Stimulated activated CD4-positive, alpha-beta T cell treated with anti-CD3 and anti-CD28 coated beads, Interleukin-1b, Interleukin-23, amount 100 ng/mL, for 48 hours (primary cell): ENCODE results near the gene PLTP.
"Not testable (repeated sequence)": the region's sequence is repeated elsewhere in the genome, so short reads cannot be mapped to it uniquely, and the experiment has no call there.

Experiments
- DNase-seq: peaks from one replicate; pipeline ENCODE4 v3.0.0-alpha.2; 2020

Gene PLTP

GRCh38 chr20:45896641-45897161, 15.3 kb downstream of the PLTP start:
- no peak for DNase-seq

- DNase-seq, result no peak
Observed at GRCh38 chr20:45894797-45895196, 17.2 kb downstream of the PLTP start.

GRCh38 chr20:45893831-45894230, 18.1 kb downstream of the PLTP start:
- DNase-seq, result no peak

GRCh38 chr20:45892828-45893500, 19.0 kb downstream of the PLTP start:
- DNase-seq, result no peak

- DNase-seq, result no peak
Observed at GRCh38 chr20:45892049-45892825, 19.7 kb downstream of the PLTP start.

GRCh38 chr20:45890985-45891983, 20.7 kb downstream of the PLTP start, which contains the start of the genes CTSA and NEURL2:
Gene CTSA, plus strand, starts transcription at chr20:45891335. Its CDS starts 234 bp downstream, at chr20:45891569.
Gene NEURL2, minus strand, starts transcription at chr20:45891208. Its CDS starts 217 bp downstream, at chr20:45890991.
- DNase-seq, result peak; percentile 86

- peak; percentile 57 for DNase-seq
Observed at GRCh38 chr20:45890077-45890984, 21.6 kb downstream of the PLTP start.

- DNase-seq, result no peak
Observed at GRCh38 chr20:45888681-45889080, 23.3 kb downstream of the PLTP start.

- no peak for DNase-seq
Observed at GRCh38 chr20:45887346-45887715, 24.6 kb downstream of the PLTP start, which contains the start of gene SPATA25. Gene SPATA25, minus strand, starts transcription at chr20:45887622. Its CDS starts 32 bp downstream, at chr20:45887590.

GRCh38 chr20:45886590-45887345, 25.2 kb downstream of the PLTP start:
- DNase-seq, result no peak

GRCh38 chr20:45883100-45883469, 28.9 kb downstream of the PLTP start:
- no peak for DNase-seq

GRCh38 chr20:45882469-45883099, 29.4 kb downstream of the PLTP start:
- no peak for DNase-seq

- peak; percentile 99 for DNase-seq
Observed at GRCh38 chr20:45880988-45881788, 30.8 kb downstream of the PLTP start, which contains the start of gene ZSWIM1. Gene ZSWIM1, plus strand, starts transcription at chr20:45881227. Its CDS starts 1,366 bp downstream, at chr20:45882593.

GRCh38 chr20:45878076-45878761, 33.7 kb downstream of the PLTP start:
- DNase-seq, result no peak

- DNase-seq, result no peak
Observed at GRCh38 chr20:45874576-45874975, 37.4 kb downstream of the PLTP start.

GRCh38 chr20:45874104-45874481, 37.9 kb downstream of the PLTP start:
- not testable (repeated sequence) for DNase-seq

- no peak for DNase-seq
Observed at GRCh38 chr20:45873409-45874103, 38.4 kb downstream of the PLTP start.

- no peak for DNase-seq
Observed at GRCh38 chr20:45872626-45873025, 39.3 kb downstream of the PLTP start.
